HCT116 (cell line): ENCODE measurements around the gene RASGRF2. TPM values are rescaled to one million over a fixed set of nuclear protein-coding genes. Genes with fewer than 3 reads are reported as not detected.

Experiments used
- ATAC-seq: fragments of 200-7000 bp; cut with Tn5 transposase; 2 replicates; pipeline ENCODE4 v1.9.1; 2020; ENCODE audit warnings: mild to moderate bottlenecking, moderate library complexity
- BruUV-seq: library from RNA; stranded (reverse); fragments of 400-500 nt; replicated peaks from 2 replicates; lab custom pipeline; 2021; lab: Mats Ljungman, UMichigan
- CTCF ChIA-PET: fragments of 300-600 bp; sonication (Branson Sonifier 250); formaldehyde crosslinking; loops from one replicate; lab custom pipeline; 2021; ENCODE audit warnings: antibody characterized with exemption; lab: Charles Lee
- POLR2A ChIA-PET: fragments of 300-600, 350-600 bp; sonication (Branson Sonifier 250); formaldehyde crosslinking; loops from one replicate; lab custom pipeline; 2021; ENCODE audit warnings: antibody characterized with exemption; lab: Charles Lee
- RAD21 ChIA-PET, 2 experiments: fragments of 300-600 bp; sonication (Branson Sonifier 250); formaldehyde crosslinking; loops; one replicate each; lab custom pipeline; 2023; ENCODE audit warnings: low total read pairs in 2 of 2; ENCODE audit not compliant: uncharacterized antibody in 2 of 2, unreplicated experiment in 2 of 2, low non-redundant PET in 1 of 2; lab: Charles Lee
- DNase-seq: peaks from one replicate; pipeline ENCODE4 v3.0.0-alpha.2; 2010; ENCODE audit warnings: low read depth, low spot score
- H2AFZ ChIP-seq: fragments of 200-600 bp; shearing (Covaris generic), sonication (generic); 2 replicates; pipeline ENCODE4 v1.6.1; 2017; ENCODE audit warnings: low read depth, mixed run types, mixed read lengths, antibody characterized with exemption, low read length; ENCODE audit not compliant: poor library complexity, severe bottlenecking
- H3K27ac ChIP-seq: 2 replicates; pipeline ENCODE4 v1.5.1; 2012; ENCODE audit warnings: low read depth, low read length
- H3K27me3 ChIP-seq: fragments of 200-600 bp; sonication (generic); 2 replicates; pipeline ENCODE4 v1.6.1; 2016; ENCODE audit warnings: mixed run types, low read length, mixed read lengths; ENCODE audit not compliant: insufficient read depth
- H3K36me3 ChIP-seq, 2 experiments: fragments of 200-500 bp in 1 of 2; fragments of 200-600 bp in 1 of 2; sonication (Bioruptor generic) in 1 of 2; sonication (generic) in 1 of 2; 2 replicates each; pipeline versions ENCODE4 v1.5.1 to v1.6.1; 2014 to 2016; ENCODE audit warnings: low read length in 2 of 2, inconsistent platforms in 1 of 2, mixed read lengths in 1 of 2, mixed run types in 1 of 2; ENCODE audit not compliant: insufficient read depth in 2 of 2, control insufficient read depth in 1 of 2
- H3K4me1 ChIP-seq, 2 experiments: fragments of 200-600 bp in 1 of 2; sonication (generic) in 1 of 2; 2 replicates each; pipeline versions ENCODE4 v1.5.1 to v1.6.1; 2012 to 2017; ENCODE audit warnings: low read length in 2 of 2, inconsistent platforms in 1 of 2, mild to moderate bottlenecking in 1 of 2, mixed read lengths in 1 of 2, mixed run types in 1 of 2, moderate library complexity in 1 of 2; ENCODE audit not compliant: insufficient read depth in 2 of 2, control insufficient read depth in 1 of 2
- H3K4me2 ChIP-seq: fragments of 200-600 bp; sonication (generic); 2 replicates; pipeline ENCODE4 v1.6.1; 2017; ENCODE audit warnings: mixed run types, low read length, mixed read lengths
- H3K4me3 ChIP-seq, 2 experiments: fragments of 200-600 bp in 1 of 2; sonication (generic) in 1 of 2; replicated peaks in 1 of 2; 2 replicates each; pipeline ENCODE4 v1.5.1; 2011 to 2016; ENCODE audit warnings: low read length in 2 of 2, control low read depth in 1 of 2, low read depth in 1 of 2, mild to moderate bottlenecking in 1 of 2, mixed read lengths in 1 of 2, mixed run types in 1 of 2
- H3K79me2 ChIP-seq: fragments of 200-600 bp; sonication (generic); 2 replicates; pipeline ENCODE4 v1.6.1; 2017; ENCODE audit warnings: mild to moderate bottlenecking, mixed run types, low read length, moderate library complexity, mixed read lengths; ENCODE audit not compliant: insufficient read depth
- H3K9ac ChIP-seq: fragments of 200-600 bp; sonication (generic); 2 replicates; pipeline ENCODE4 v1.6.1; 2016; ENCODE audit warnings: low read length, mixed read lengths
- H3K9me2 ChIP-seq: fragments of 200-600 bp; sonication (generic), shearing (Covaris generic); 2 replicates; pipeline ENCODE4 v1.6.1; 2017; ENCODE audit warnings: mixed run types, mild to moderate bottlenecking, moderate library complexity; ENCODE audit not compliant: insufficient read depth
- H3K9me3 ChIP-seq, 2 experiments: fragments of 200-500 bp in 1 of 2; fragments of 200-600 bp in 1 of 2; sonication (Bioruptor generic) in 1 of 2; sonication (generic) in 1 of 2; 2 replicates each; pipeline ENCODE4 v1.6.1; 2014 to 2017; ENCODE audit warnings: low read length in 2 of 2, mixed read lengths in 2 of 2, inconsistent platforms in 1 of 2, low read depth in 1 of 2, mild to moderate bottlenecking in 1 of 2, mixed run types in 1 of 2, moderate library complexity in 1 of 2; ENCODE audit not compliant: control insufficient read depth in 1 of 2, insufficient read depth in 1 of 2
- H4K20me1 ChIP-seq: fragments of 200-600 bp; sonication (generic), shearing (Covaris generic); 2 replicates; pipeline ENCODE4 v1.6.1; 2017; ENCODE audit warnings: mixed run types, mild to moderate bottlenecking, moderate library complexity; ENCODE audit not compliant: insufficient read depth
- CTCF ChIP-seq, 3 experiments: fragments of 200-600 bp in 1 of 3; sonication (generic) in 1 of 3; IDR thresholded peaks in 2 of 3; conservative IDR thresholded peaks in 1 of 3; 2 replicates each; pipeline ENCODE4 v1.5.1; 2012 to 2017; ENCODE audit warnings: low read depth in 2 of 3, low read length in 2 of 3, antibody characterized with exemption in 1 of 3, borderline replicate concordance in 1 of 3, control low read depth in 1 of 3, mild to moderate bottlenecking in 1 of 3, mixed read lengths in 1 of 3, mixed run types in 1 of 3, moderate library complexity in 1 of 3; ENCODE audit not compliant: insufficient read depth in 1 of 3
- EGR1 ChIP-seq: IDR thresholded peaks from 2 replicates; pipeline ENCODE4 v1.6.1; 2012; ENCODE audit warnings: low read depth
- MAX ChIP-seq: IDR thresholded peaks from 2 replicates; pipeline ENCODE4 v1.6.1; 2012
- POLR2A ChIP-seq: IDR thresholded peaks from 2 replicates; pipeline ENCODE4 v1.7.0; 2011; ENCODE audit warnings: borderline replicate concordance; ENCODE audit not compliant: insufficient read depth, insufficient read length; ENCODE audit errors: extremely low read depth
- POLR2AphosphoS5 ChIP-seq: IDR thresholded peaks from 2 replicates; pipeline ENCODE4 v1.6.1; 2011; ENCODE audit warnings: mild to moderate bottlenecking, low read depth, low read length, moderate library complexity
- SIN3A ChIP-seq: IDR thresholded peaks from 2 replicates; pipeline ENCODE4 v1.6.1; 2012; ENCODE audit warnings: low read depth
- TCF7L2 ChIP-seq: IDR thresholded peaks from 2 replicates; pipeline ENCODE4 v1.7.0; 2011; ENCODE audit warnings: borderline replicate concordance, inconsistent platforms; ENCODE audit not compliant: insufficient read depth, insufficient read length; ENCODE audit errors: extremely low read depth
- YY1 ChIP-seq: IDR thresholded peaks from 2 replicates; pipeline ENCODE4 v1.6.1; 2011; ENCODE audit warnings: low read length, low read depth, moderate library complexity, mild to moderate bottlenecking; ENCODE audit not compliant: insufficient replicate concordance; ENCODE audit errors: extremely low read depth
- ZNF274 ChIP-seq: fragments of 200-500 bp; sonication (Bioruptor generic); IDR thresholded peaks from 2 replicates; pipeline ENCODE4 v1.6.1; 2014; ENCODE audit warnings: mild to moderate bottlenecking, low read depth, low read length, inconsistent platforms
- intact Hi-C: fragments of 100-400 bp; cut with micrococcal nuclease; formaldehyde crosslinking; loops from 2 replicates; pipeline ENCODE4 v1.10.0; 2022
- total RNA-seq: library from RNA; stranded (reverse); gene quantifications from one replicate; pipeline ENCODE4 v1.2.1, GENCODE V29; 2021; ENCODE audit not compliant: unreplicated experiment
- TF ChIP-seq, protein P1 (sequence below): IDR thresholded peaks from 2 replicates; pipeline ENCODE4 v1.6.1; 2011; ENCODE audit warnings: mild to moderate bottlenecking, low read length, moderate library complexity; ENCODE audit not compliant: insufficient replicate concordance; ENCODE audit errors: extremely low read depth

Gene RASGRF2
- total RNA-seq, 1 experiment from 2014 or later = 0.05 TPM

- no peak overlapping the region for H2AFZ ChIP-seq
- ATAC-seq (no peak), DNase-seq (no peak)
- no peak overlapping the region for H3K4me3 ChIP-seq
- H3K27ac ChIP-seq = no peak overlapping the region
- no peaks in the 10 kb centered on the region for H3K9me3 ChIP-seq
- H4K20me1 ChIP-seq = no peaks in the 10 kb centered on the region
- BruUV-seq = no TSS peak
- ChIA-PET CTCF (no interaction called here), RAD21 (no interaction called here), POLR2A (no interaction called here)
- TF ChIP-seq CTCF (IDR thresholded peaks at IDR 0.05 in 2 of 3, conservative IDR thresholded peaks at IDR 0.05 in 1 of 3; ENCODE audit: borderline replicate concordance in 1 of 3, insufficient read depth in 1 of 3, low read depth in 2 of 3, low read length in 2 of 3) = no peak
- TF ChIP-seq YY1 = no peak
- TF ChIP-seq, protein P1, sequence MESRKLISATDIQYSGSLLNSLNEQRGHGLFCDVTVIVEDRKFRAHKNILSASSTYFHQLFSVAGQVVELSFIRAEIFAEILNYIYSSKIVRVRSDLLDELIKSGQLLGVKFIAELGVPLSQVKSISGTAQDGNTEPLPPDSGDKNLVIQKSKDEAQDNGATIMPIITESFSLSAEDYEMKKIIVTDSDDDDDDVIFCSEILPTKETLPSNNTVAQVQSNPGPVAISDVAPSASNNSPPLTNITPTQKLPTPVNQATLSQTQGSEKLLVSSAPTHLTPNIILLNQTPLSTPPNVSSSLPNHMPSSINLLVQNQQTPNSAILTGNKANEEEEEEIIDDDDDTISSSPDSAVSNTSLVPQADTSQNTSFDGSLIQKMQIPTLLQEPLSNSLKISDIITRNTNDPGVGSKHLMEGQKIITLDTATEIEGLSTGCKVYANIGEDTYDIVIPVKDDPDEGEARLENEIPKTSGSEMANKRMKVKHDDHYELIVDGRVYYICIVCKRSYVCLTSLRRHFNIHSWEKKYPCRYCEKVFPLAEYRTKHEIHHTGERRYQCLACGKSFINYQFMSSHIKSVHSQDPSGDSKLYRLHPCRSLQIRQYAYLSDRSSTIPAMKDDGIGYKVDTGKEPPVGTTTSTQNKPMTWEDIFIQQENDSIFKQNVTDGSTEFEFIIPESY = no peak
- no peak for TF ChIP-seq POLR2AphosphoS5
- no peak for TF ChIP-seq TCF7L2
- TF ChIP-seq ZNF274 = no peak
- TF ChIP-seq EGR1 = no peak
- no peak for TF ChIP-seq POLR2A
- TF ChIP-seq SIN3A = no peak
- no peak for TF ChIP-seq MAX
- intact Hi-C loops = no loop called here
- H3K27me3 ChIP-seq = no peaks in the 10 kb centered on the region
- H3K9ac ChIP-seq = no peak overlapping the region
- H3K79me2 ChIP-seq = no peaks in the 10 kb centered on the region
- no peaks in the 10 kb centered on the region for H3K4me1 ChIP-seq
- H3K9me2 ChIP-seq = no peaks in the 10 kb centered on the region
- 0 out of 4 replicates have a peak, but pooled peaks cover 0 to 2% of the 10 kb centered on the region in 2 experiments for H3K36me3 ChIP-seq
- H3K4me2 ChIP-seq = no peak overlapping the region
These were observed 274.1 kb downstream of the RASGRF2 start for GRCh38 chr5:81234299-81234698.
